ENCODE data around the gene RFLNA.
A peak's percentile ranks its signal among the peaks of the same experiment; 100 is the strongest.

The RFLNA gene, protein sequence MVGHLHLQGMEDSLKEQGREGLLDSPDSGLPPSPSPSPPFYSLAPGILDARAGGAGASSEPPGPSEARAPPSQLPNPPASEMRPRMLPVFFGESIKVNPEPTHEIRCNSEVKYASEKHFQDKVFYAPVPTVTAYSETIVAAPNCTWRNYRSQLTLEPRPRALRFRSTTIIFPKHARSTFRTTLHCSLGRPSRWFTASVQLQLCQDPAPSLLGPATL

DNA sequence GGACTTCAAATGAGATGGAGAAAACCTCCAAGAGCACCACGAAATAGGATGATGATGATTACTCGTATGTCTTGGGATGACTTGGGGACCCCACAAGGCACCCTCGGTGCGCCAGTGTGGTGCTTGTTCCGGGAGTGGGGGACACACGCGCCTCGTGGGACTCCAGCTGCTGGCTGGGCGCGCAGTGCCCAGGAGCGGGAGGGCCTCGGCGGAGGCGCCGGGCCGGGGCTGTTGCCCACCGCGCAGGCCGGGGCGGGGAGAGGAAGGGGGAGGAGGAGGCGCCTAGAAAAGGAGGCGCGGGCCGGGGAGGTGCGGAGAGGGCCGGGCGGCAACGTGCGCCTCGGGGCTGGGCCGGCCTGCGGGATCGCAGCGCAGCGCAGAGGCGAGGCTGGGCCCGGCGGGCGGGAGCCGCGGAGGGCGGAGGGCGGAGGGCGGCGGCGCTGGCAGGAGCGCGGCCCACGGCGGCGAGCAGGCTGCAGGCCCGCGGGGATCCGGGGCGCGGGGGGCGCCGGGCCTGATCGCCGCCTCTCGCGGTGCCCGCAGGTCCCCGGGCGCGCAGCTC is at the start of gene RFLNA:
Gene RFLNA, plus strand, starts transcription at position 314 of the 562 bp plus-strand sequence. CDS start 337 bp downstream, outside the sequence.
- H3K36me3 Mint-ChIP-seq: no peaks in the 10 kb centered on the region
- H3K9me3 Mint-ChIP-seq: no peaks in the 10 kb centered on the region
- no peak within 1 kb of the TSS for H3K4me3 Mint-ChIP-seq
- peaks cover 19% of the 10 kb centered on the region for H3K27me3 Mint-ChIP-seq
- no peak within 1 kb of the TSS for H3K27ac Mint-ChIP-seq
- no peaks in the 10 kb centered on the region for H3K4me1 Mint-ChIP-seq

DNA sequence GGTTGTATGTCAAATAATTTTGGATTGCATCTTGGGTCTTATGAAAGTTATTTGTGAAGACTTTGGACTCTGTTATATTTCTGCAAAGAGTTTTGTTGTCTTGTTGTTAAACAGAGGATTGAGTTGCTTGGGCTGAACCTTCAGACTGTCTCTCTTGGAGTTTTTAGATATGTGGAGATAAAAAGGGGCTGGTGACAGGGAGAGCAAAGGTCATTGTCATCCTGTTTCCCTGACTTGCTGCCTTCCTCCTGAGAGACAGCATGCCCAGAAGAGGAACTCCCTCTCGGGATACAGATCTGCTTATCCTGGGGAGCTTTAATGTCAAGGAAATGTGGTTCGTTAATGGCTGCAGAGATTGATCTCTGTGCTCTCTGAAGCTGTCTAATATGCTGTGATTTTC is 47.6 kb upstream of the RFLNA start:
- H3K27me3 Mint-ChIP-seq: peaks cover 8% of the 10 kb centered on the region
- no peak overlapping the region for H3K4me3 Mint-ChIP-seq
- H3K27ac Mint-ChIP-seq: no peak overlapping the region
- H3K9me3 Mint-ChIP-seq: no peaks in the 10 kb centered on the region
- H3K36me3 Mint-ChIP-seq: peaks cover 1% of the 10 kb centered on the region
- H3K4me1 Mint-ChIP-seq: no peaks in the 10 kb centered on the region

DNA sequence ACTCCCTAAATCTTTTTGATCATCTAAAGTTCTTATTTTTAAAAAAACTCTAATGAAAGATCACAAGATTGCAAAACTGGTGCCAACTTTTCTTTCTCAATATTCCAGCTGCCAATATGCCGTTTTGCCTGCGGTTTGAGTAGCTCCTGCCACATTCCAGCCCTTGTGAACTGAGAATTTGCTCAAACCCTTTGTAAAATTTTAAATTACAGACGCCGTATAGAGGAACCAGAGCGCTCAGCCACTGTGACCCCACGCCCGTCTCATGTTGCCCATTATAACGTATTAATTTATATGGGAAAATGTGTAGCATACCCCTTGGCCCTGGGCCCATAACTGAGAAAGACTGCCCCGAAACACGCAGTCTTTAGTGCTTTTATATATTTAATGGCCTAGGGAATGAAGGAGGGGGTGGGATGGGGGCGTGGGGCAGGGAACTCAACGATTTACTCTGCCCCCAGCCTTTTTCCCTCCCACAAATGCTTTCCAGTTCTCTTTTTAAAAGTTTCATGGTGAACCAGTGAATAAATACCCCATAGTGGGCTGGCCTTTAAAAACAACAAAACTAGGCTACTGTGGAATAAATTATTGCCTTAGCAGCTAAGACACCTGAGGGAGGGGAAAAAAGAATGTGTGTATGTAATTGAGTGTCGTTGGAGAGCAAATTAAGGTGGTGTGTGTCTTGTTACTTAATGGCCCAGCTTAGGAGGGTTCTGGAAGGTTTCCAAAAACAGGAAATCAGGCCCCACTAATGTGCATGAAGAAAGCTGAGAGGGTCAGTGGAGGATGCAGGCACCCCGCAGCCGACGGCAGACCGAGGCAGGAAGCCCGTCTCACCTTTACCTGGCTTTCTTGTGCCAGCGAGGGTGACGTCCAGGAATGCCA is 45.7 kb upstream of the RFLNA start:
- peaks cover 8% of the 10 kb centered on the region for H3K27me3 Mint-ChIP-seq
- H3K4me3 Mint-ChIP-seq: no peak overlapping the region
- H3K4me1 Mint-ChIP-seq: no peaks in the 10 kb centered on the region
- H3K27ac Mint-ChIP-seq: no peak overlapping the region
- H3K36me3 Mint-ChIP-seq: peaks cover 1% of the 10 kb centered on the region
- H3K9me3 Mint-ChIP-seq: no peaks in the 10 kb centered on the region

DNA sequence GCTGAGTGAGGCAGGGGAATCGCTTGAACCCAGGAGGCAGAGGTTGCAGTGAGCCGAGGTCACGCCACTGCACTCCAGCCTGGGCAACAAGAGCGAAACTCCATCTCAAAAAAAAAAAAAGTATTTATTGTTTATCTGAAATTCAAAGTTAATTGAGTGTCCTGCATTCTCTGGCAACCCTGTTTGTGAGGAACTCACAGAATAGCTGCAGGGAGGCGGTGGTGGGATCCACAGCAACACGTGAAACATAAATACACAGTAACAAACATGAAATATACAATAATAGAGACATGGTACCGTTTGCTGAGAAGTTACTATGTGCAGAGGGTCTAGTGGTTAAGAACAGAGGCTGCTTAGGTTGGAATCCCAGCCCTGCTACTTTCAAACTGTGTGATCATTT is 43.7 kb upstream of the RFLNA start:
- H3K27ac Mint-ChIP-seq: no peak overlapping the region
- peaks cover 1% of the 10 kb centered on the region for H3K36me3 Mint-ChIP-seq
- H3K27me3 Mint-ChIP-seq: peaks cover 7% of the 10 kb centered on the region
- no peak overlapping the region for H3K4me3 Mint-ChIP-seq
- no peaks in the 10 kb centered on the region for H3K4me1 Mint-ChIP-seq
- H3K9me3 Mint-ChIP-seq: no peaks in the 10 kb centered on the region

DNA sequence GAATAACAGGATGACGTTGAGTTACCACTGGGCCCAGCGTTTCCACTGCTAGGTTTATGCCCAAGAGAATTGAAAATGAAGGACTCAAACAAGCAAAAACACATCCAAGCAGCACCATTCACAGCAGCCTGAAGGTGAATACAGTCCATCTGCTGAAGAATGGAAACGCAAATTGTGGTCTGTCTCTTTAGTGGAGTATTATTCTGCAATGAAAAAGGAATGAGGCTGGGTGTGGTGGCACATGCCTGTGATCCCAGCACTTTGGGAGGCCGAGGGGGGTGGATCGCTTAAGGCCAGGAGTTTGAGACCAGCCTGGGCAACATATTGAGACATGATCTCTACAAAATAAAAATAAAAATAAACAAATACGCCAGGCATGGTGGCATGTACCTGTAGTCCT is 41.9 kb upstream of the RFLNA start:
- Mint-ChIP-seq H3K27ac (no peak overlapping the region), H3K27me3 (peaks cover 7% of the 10 kb centered on the region), H3K4me1 (no peaks in the 10 kb centered on the region), H3K9me3 (no peaks in the 10 kb centered on the region), H3K4me3 (no peak overlapping the region), H3K36me3 (no peaks in the 10 kb centered on the region)

DNA sequence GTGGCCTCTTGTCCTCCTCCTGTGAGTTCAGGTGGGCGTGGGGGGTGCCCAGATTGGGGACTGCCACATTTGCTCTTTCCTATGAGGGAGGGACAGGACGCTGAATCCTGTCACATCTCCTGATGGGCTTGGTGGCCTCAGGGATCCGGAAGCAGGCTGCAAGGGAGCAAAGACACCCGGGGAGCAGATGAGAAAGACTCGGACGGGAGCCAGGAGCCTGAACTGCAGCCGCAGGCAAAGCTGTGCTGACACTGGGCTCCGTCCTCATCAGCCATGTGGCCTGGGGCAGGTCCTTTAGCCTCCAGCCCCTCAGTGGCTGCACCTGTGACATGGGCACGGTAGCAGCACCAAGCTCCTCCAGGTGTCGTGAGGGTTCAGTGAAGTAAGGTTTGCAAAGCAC is 40.8 kb upstream of the RFLNA start:
- peaks cover 14% of the 10 kb centered on the region for H3K27me3 Mint-ChIP-seq
- H3K4me1 Mint-ChIP-seq: no peaks in the 10 kb centered on the region
- no peak overlapping the region for H3K27ac Mint-ChIP-seq
- H3K9me3 Mint-ChIP-seq: no peaks in the 10 kb centered on the region
- no peaks in the 10 kb centered on the region for H3K36me3 Mint-ChIP-seq
- no peak overlapping the region for H3K4me3 Mint-ChIP-seq

DNA sequence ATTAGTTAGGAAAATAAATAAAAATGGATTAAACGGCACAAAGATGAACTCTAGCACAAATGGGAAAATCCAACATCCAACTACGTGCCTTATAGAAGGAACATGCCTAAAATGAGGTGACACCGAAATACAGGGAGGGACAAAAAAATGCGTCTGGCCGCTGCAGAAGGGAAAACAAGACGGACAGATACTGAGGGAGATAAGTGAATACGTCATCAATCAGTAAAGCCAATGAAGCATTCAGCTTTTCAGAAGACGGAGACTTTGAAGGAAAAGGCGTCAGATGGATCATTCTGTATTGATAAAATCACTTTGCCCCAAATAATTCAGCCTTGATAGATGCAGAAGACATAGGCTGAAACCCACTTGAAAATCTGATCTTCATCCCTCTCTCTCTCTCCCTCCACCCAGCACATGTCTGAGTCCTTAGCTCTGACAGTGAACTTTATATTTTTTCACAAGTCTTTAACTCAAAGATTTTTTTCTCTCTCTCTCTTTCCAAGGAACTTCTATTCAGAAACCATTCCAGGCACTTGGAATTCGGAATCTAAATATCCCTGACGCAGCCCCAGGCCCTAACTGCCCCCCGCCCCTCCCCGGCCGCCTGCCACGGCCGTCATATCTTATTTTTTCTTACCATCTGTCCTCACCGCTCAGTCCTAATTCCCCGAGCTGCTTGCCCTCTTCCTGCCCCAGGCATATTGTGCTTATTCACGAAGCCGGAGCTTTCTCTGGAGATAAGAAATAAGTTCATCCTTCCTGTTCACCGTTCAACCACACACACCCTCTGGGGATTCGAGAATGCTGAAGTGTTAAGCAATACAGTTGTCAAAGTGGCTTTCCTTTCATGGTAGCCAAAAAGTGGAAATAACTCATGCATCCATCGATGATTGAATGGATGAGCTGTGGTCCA is 35.5 kb upstream of the RFLNA start:
- Mint-ChIP-seq H3K9me3 (no peaks in the 10 kb centered on the region), H3K4me1 (peaks cover 4% of the 10 kb centered on the region), H3K27ac (no peak overlapping the region), H3K27me3 (peaks cover 28% of the 10 kb centered on the region), H3K36me3 (no peaks in the 10 kb centered on the region), H3K4me3 (no peak overlapping the region)

DNA sequence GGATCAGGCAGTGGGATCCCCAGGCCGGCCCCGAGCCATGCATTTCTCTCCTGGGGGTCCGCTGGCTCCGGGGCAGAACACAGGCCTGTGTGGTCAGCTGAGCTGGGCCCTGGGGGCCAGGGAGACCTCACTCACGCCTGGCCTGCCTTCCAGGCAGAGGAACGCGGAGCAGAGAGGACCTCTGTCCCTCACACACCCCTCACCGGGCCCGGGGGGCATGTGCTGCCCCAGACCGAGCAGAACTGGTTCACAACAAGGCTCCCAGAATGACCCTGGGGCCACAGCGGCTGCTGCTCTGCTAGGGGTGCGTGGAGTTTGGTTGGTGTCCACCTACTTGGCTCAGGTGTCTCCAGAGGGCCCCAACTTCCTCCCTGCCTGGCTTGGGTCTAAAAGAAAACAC is 33.0 kb upstream of the RFLNA start:
- no peaks in the 10 kb centered on the region for H3K36me3 Mint-ChIP-seq
- no peaks in the 10 kb centered on the region for H3K9me3 Mint-ChIP-seq
- H3K27ac Mint-ChIP-seq: no peak overlapping the region
- no peak overlapping the region for H3K4me3 Mint-ChIP-seq
- H3K27me3 Mint-ChIP-seq: peaks cover 30% of the 10 kb centered on the region
- peaks cover 4% of the 10 kb centered on the region for H3K4me1 Mint-ChIP-seq

DNA sequence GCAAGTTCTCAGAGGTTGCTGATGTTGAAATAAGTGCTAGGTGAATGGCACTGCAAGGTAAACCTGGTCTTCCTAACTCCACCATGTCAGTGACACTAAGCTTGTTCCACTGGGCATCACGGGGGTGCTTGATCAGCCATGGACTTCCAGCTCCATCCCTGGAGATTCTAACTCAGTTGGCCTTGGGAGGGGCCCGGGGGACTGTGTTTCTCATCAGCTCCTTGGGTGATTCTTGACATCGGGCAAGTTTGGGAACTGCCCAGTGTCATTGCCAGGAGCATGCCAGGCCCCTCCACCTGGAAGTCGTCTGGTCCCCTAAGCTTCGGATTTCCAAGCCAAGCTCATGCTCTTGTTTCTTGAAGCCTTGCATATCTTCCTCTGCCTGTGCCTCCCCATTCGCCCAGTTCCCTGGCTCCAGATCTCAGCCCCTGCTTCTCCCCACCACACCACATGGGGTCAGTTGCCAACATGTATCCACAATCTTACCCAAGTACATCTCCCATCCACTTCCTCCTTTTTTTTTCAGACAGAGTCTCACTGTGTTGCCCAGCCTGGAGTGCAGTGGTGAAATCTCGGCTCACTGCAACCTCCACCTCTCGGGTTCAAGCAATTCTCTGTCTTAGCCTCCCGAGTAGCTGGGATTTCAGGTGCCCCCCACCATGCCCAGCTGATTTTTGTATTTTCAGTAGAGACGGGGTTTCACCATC is 30.7 kb upstream of the RFLNA start:
- no peak overlapping the region for H3K4me3 Mint-ChIP-seq
- peak overlapping the region; percentile 13 for H3K27ac Mint-ChIP-seq
- no peaks in the 10 kb centered on the region for H3K36me3 Mint-ChIP-seq
- H3K27me3 Mint-ChIP-seq: peaks cover 16% of the 10 kb centered on the region
- peaks cover 4% of the 10 kb centered on the region for H3K4me1 Mint-ChIP-seq
- no peaks in the 10 kb centered on the region for H3K9me3 Mint-ChIP-seq

DNA sequence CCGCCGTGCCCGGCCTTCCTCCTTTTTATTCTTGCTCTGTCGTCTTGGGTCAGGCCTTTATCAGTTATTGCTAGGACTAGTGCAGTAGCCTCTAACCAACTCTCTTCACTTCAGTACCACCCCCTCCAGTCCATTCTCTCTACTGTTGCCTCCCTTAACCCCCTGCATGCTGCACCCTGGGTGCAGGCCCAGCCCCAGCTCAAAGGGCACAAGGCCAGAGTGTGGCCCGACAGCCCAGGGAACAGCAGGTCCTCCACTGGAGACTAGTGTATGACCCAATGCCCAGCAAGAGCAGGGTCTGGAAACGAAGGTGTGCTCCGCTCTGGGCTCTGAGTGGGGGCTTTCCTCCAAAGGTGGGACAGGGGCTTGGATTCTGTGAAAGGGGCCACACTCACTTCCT is 30.0 kb upstream of the RFLNA start:
- no peak overlapping the region for H3K27ac Mint-ChIP-seq
- H3K27me3 Mint-ChIP-seq: peaks cover 14% of the 10 kb centered on the region
- H3K4me3 Mint-ChIP-seq: no peak overlapping the region
- H3K4me1 Mint-ChIP-seq: peaks cover under 1% of the 10 kb centered on the region
- no peaks in the 10 kb centered on the region for H3K9me3 Mint-ChIP-seq
- no peaks in the 10 kb centered on the region for H3K36me3 Mint-ChIP-seq

DNA sequence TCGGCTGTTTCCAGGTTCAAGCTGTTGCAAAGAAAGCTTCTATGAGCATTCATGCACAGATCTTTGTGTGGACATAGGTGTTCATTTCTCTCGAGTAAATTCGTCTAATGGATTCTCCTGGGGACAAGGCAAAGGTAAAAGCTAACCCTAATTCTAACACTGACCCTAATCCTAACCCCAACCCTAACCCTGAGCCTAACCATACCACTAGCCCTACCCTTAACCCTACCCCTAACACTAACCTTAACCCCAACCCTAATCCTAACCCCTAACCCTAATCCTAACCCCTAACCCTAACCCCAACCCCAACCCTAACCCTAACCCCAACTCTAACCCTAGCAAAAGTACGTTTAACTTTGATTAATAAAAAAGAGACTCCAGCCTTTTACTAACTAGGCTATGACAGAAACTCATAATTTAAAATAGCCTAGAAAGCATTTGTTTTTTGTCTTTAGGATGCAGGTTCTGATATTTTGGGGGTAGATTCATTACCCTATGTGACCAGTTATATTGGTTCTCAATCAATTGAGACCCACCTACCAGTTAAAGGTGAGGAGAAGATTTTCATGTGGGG is 27.6 kb upstream of the RFLNA start:
- H3K4me3 Mint-ChIP-seq: no peak overlapping the region
- H3K27me3 Mint-ChIP-seq: peaks cover 9% of the 10 kb centered on the region
- no peaks in the 10 kb centered on the region for H3K36me3 Mint-ChIP-seq
- H3K4me1 Mint-ChIP-seq: no peaks in the 10 kb centered on the region
- no peak overlapping the region for H3K27ac Mint-ChIP-seq
- H3K9me3 Mint-ChIP-seq: no peaks in the 10 kb centered on the region

DNA sequence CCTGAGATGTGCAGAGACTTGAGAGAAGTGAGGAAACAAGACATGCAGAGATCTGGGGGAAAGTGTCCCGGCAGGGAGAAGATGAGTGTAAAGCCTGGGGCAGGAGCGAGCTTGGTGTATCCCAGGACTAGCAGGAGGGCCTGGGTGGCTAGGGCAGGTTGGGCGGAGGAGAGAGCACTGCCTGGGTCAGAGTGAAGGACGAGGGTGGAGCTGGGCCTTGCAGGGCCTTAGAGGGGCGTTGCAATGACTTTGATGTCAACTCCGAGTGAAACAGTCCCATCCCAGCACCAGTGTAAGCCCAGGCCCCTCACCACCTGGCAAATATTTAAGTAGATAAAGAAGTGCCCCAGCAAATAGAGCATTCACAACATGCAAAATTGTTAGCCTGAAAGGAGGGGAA is 24.2 kb upstream of the RFLNA start:
- Mint-ChIP-seq H3K27me3 (peaks cover 5% of the 10 kb centered on the region), H3K36me3 (no peaks in the 10 kb centered on the region), H3K27ac (no peak overlapping the region), H3K4me3 (no peak overlapping the region), H3K9me3 (no peaks in the 10 kb centered on the region), H3K4me1 (no peaks in the 10 kb centered on the region)

DNA sequence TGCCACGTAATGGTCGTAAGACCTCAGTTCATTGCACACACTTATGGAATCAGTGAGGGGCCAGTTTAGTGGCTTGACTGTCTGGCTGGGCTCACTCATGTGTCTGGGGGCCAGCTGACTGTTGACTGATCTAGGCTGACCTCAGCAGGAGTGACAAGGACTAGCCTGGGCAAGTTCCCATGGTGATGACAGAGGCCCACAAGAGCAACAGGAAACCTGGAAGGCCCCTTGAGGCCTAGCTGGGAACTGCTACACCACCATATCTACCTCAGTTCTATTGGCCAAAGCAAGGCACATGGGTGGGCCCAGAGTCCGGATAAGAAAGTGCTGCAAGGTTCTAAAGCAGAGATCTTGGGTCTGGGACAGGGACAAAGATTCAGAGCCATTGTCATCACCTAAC is 21.3 kb upstream of the RFLNA start:
- Mint-ChIP-seq H3K9me3 (no peaks in the 10 kb centered on the region), H3K4me1 (no peaks in the 10 kb centered on the region), H3K4me3 (no peak overlapping the region), H3K27ac (no peak overlapping the region), H3K36me3 (no peaks in the 10 kb centered on the region), H3K27me3 (peaks cover 8% of the 10 kb centered on the region)

DNA sequence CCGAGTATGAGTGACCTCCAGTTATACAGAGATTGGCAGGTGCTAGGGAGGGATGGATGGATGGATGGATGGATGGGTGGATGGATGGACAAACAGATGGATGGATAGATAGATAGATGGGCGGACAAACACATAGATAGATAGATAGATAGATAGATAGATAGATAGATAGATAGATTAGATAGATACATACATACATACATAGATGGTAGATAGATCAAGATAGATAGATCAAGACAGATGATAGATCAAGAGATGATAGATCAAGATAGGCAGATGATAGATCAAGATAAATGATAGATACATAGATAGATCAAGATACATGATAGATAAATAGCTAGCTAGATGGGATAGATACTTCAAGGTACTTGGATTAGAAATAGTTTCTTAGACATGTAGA is 18.6 kb upstream of the RFLNA start:
- Mint-ChIP-seq H3K9me3 (no peaks in the 10 kb centered on the region), H3K4me1 (no peaks in the 10 kb centered on the region), H3K27me3 (peaks cover 11% of the 10 kb centered on the region), H3K4me3 (no peak overlapping the region), H3K36me3 (no peaks in the 10 kb centered on the region), H3K27ac (no peak overlapping the region)

Data from activated naive CD4-positive, alpha-beta T cell treated with anti-CD3 and anti-CD28 coated beads, Interleukin-2, amount 50 U/mL, for 24 hours (primary cell).